ENCODE results near the gene ZC3H13. TPM values are rescaled to one million over a fixed set of nuclear protein-coding genes. Genes with fewer than 3 reads are reported as not detected.

ZC3H13 gene
- total RNA-seq, 1 experiment from 2014 or later: 61.9 TPM

DNA sequence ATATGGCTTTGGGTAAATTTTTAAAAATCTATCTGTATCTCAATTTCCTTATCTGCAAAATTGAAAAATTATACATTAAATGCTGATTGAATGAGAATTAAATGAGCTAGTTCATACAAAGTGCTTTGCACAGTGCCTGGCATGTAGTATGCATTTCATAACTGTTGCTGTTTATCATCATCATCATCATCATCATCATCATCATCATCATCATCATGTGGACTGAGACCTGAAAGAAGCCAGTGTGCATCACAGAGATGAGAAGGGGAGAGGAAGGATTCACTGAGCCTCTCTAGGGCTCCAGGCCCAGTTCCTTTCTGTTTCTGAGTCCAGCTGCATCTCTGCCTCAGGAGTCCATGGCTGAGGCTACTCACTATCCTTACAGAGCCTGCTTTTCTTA, 6.9 kb upstream of the ZC3H13 start:
- Histone ChIP-seq H2BK12ac (ENCODE audit: insufficient read length, low read depth, low read length) (no peak overlapping the region), H3K4me2 (ENCODE audit: insufficient read depth, insufficient read length, low read length) (no peak overlapping the region), H3K56ac (ENCODE audit: insufficient read length, low read depth, low read length) (no peak overlapping the region), H3K4me1 (ENCODE audit: insufficient read depth, low read length) (no peaks in the 10 kb centered on the region), H3K79me1 (ENCODE audit: insufficient read depth, low read depth, low read length, poor library complexity, severe bottlenecking) (no peaks in the 10 kb centered on the region), H2BK5ac (ENCODE audit: insufficient read length, low read length) (no peak overlapping the region), H3K27ac (ENCODE audit: insufficient read length, low read depth, low read length) (no peak overlapping the region), H3K18ac (ENCODE audit: insufficient read length, low read depth, low read length) (no peak overlapping the region), H3K23me2 (ENCODE audit: insufficient read length, low read depth, low read length, poor library complexity, severe bottlenecking) (no peaks in the 10 kb centered on the region), H4K5ac (ENCODE audit: insufficient read length, low read depth, low read length) (no peak overlapping the region), H3K23ac (ENCODE audit: insufficient read length, low read depth, low read length) (no peak overlapping the region), H4K8ac (replicated peaks; ENCODE audit: insufficient read length, low read depth, low read length) (no peak overlapping the region), H2BK20ac (ENCODE audit: low read depth, low read length, poor library complexity, severe bottlenecking) (no peak overlapping the region), H3T11ph (ENCODE audit: low read length) (no peak overlapping the region), H3K4ac (ENCODE audit: low read depth, low read length) (no peak overlapping the region), H2AK5ac (ENCODE audit: insufficient read length, low read length) (no peak overlapping the region), H3K79me2 (ENCODE audit: insufficient read depth, low read length) (no peaks in the 10 kb centered on the region), H3K9me3 (ENCODE audit: control insufficient read depth, low read depth, low read length) (no peaks in the 10 kb centered on the region), H3K9ac (ENCODE audit: extremely low read depth, insufficient read length, low read length) (no peak overlapping the region), H2AFZ (ENCODE audit: low read length) (no peak overlapping the region), H3K14ac (ENCODE audit: insufficient read depth, low read length) (no peak overlapping the region), H4K20me1 (ENCODE audit: control insufficient read depth, insufficient read depth, insufficient read length) (no peaks in the 10 kb centered on the region), H3K27me3 (ENCODE audit: insufficient read depth, low read length) (no peaks in the 10 kb centered on the region), H2BK15ac (ENCODE audit: low read depth, low read length) (no peak overlapping the region), H2BK120ac (ENCODE audit: low read depth, low read length, poor library complexity, severe bottlenecking) (no peak overlapping the region), H4K91ac (ENCODE audit: insufficient read length, low read depth, low read length) (no peak overlapping the region)
- H3K4me1 Mint-ChIP-seq: no peaks in the 10 kb centered on the region
- no peaks in the 10 kb centered on the region for H3K9me3 Mint-ChIP-seq
- TF ChIP-seq, protein P1, sequence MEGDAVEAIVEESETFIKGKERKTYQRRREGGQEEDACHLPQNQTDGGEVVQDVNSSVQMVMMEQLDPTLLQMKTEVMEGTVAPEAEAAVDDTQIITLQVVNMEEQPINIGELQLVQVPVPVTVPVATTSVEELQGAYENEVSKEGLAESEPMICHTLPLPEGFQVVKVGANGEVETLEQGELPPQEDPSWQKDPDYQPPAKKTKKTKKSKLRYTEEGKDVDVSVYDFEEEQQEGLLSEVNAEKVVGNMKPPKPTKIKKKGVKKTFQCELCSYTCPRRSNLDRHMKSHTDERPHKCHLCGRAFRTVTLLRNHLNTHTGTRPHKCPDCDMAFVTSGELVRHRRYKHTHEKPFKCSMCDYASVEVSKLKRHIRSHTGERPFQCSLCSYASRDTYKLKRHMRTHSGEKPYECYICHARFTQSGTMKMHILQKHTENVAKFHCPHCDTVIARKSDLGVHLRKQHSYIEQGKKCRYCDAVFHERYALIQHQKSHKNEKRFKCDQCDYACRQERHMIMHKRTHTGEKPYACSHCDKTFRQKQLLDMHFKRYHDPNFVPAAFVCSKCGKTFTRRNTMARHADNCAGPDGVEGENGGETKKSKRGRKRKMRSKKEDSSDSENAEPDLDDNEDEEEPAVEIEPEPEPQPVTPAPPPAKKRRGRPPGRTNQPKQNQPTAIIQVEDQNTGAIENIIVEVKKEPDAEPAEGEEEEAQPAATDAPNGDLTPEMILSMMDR (conservative IDR thresholded peaks at IDR 0.05): no peak
- no peaks in the 10 kb centered on the region; the same call in 1 of the 2 replicates for H3K27me3 Mint-ChIP-seq (ENCODE audit: low read depth)
- H3K36me3 Mint-ChIP-seq (ENCODE audit: insufficient read depth in 1 of 3, low read depth in 3 of 3): no peaks in the 10 kb centered on the region
- no peak overlapping the region for H3K27ac Mint-ChIP-seq
- no peak overlapping the region for H3K4me3 Mint-ChIP-seq
- DNase-seq: no peak

Measured in H9 (cell line).